PC-9 (cell line): ENCODE data around the gene TNIP2. TPM values are rescaled to one million over a fixed set of nuclear protein-coding genes. Genes with fewer than 3 reads are reported as not detected.

Experiments used
- BruUV-seq: library from RNA; stranded (reverse); fragments of 400-500 nt; replicated peaks from 2 replicates; lab custom pipeline; 2021; lab: Mats Ljungman, UMichigan
- CTCF ChIA-PET: fragments of 300-600 bp; sonication (Branson Sonifier 250); formaldehyde crosslinking; loops from one replicate; lab custom pipeline; 2022; ENCODE audit warnings: antibody characterized with exemption; lab: Charles Lee
- POLR2A ChIA-PET: fragments of 300-600 bp; sonication (Branson Sonifier 250); formaldehyde crosslinking; loops from one replicate; lab custom pipeline; 2022; ENCODE audit warnings: antibody characterized with exemption; ENCODE audit not compliant: unreplicated experiment; lab: Charles Lee
- DNase-seq, 2 experiments: peaks; one replicate each; pipeline versions ENCODE4 v3.0.0 to v3.0.0-alpha.2; 2015 to 2022; ENCODE audit warnings: mixed read lengths in 1 of 2
- H2AFZ ChIP-seq: fragments of 200-600 bp; sonication (generic); 2 replicates; pipeline ENCODE4 v1.8.1; 2017; ENCODE audit warnings: antibody characterized with exemption
- H3F3A ChIP-seq: fragments of 200-600 bp; sonication (generic); 2 replicates; pipeline ENCODE4 v1.8.1; 2017; ENCODE audit warnings: antibody characterized with exemption, mild to moderate bottlenecking, low read depth; ENCODE audit not compliant: insufficient read depth
- H3K27ac ChIP-seq: fragments of 200-600 bp; sonication (generic); 2 replicates; pipeline ENCODE4 v1.6.1; 2016; ENCODE audit warnings: mixed run types
- H3K27me3 ChIP-seq: fragments of 200-600 bp; sonication (generic); 2 replicates; pipeline ENCODE4 v1.6.1; 2016; ENCODE audit warnings: low read depth, mixed run types; ENCODE audit not compliant: insufficient read depth
- H3K36me3 ChIP-seq: fragments of 200-600 bp; sonication (generic); 2 replicates; pipeline ENCODE4 v1.6.1; 2016; ENCODE audit warnings: low read depth, mixed run types
- H3K4me1 ChIP-seq: fragments of 200-600 bp; sonication (generic); replicated peaks from 2 replicates; pipeline ENCODE4 v1.6.1; 2016; ENCODE audit warnings: mixed run types; ENCODE audit not compliant: insufficient read depth
- H3K4me2 ChIP-seq: fragments of 200-600 bp; sonication (generic); 2 replicates; pipeline ENCODE4 v1.6.1; 2017; ENCODE audit warnings: mixed run types
- H3K4me3 ChIP-seq: fragments of 200-600 bp; sonication (generic); 2 replicates; pipeline ENCODE4 v1.6.1; 2016; ENCODE audit warnings: mixed run types
- H3K79me2 ChIP-seq: fragments of 200-600 bp; sonication (generic); 2 replicates; pipeline ENCODE4 v1.6.1; 2017; ENCODE audit warnings: low read depth, mixed run types
- H3K9me2 ChIP-seq: fragments of 200-600 bp; sonication (generic); 2 replicates; pipeline ENCODE4 v1.8.1; 2017; ENCODE audit warnings: mild to moderate bottlenecking; ENCODE audit not compliant: insufficient read depth
- H3K9me3 ChIP-seq: fragments of 200-600 bp; sonication (generic); 2 replicates; pipeline ENCODE4 v1.8.1; 2016; ENCODE audit warnings: low read depth; ENCODE audit not compliant: insufficient read depth
- H4K20me1 ChIP-seq: fragments of 200-600 bp; sonication (generic); 2 replicates; pipeline ENCODE4 v1.8.1; 2017; ENCODE audit not compliant: insufficient read depth
- EZH2 ChIP-seq: fragments of 200-600 bp; sonication (generic); IDR thresholded peaks from 2 replicates; pipeline ENCODE4 v1.8.0; 2017; ENCODE audit warnings: antibody characterized with exemption, low read depth
- intact Hi-C: fragments of 100-400 bp; cut with micrococcal nuclease; formaldehyde crosslinking; loops from one replicate; pipeline ENCODE4 v1.10.0; 2022; ENCODE audit not compliant: unreplicated experiment
- total RNA-seq: library from RNA; stranded (reverse); gene quantifications from 2 replicates; pipeline ENCODE4 v1.2.3, GENCODE V29; 2021
- TF ChIP-seq, protein P1 (sequence below): fragments of 200-600 bp; sonication (generic); conservative IDR thresholded peaks from 2 replicates; pipeline ENCODE4 v1.6.1; 2017; ENCODE audit warnings: mixed run types, antibody characterized with exemption, mild to moderate bottlenecking, moderate library complexity

Gene TNIP2
- total RNA-seq, 1 experiment from 2014 or later = 37.1 TPM

- H3K4me2 ChIP-seq = no peak overlapping the region
- no peaks in the 10 kb centered on the region for H4K20me1 ChIP-seq
- H3K9me3 ChIP-seq = no peaks in the 10 kb centered on the region
- H3K4me1 ChIP-seq = peaks cover 38% of the 10 kb centered on the region
- H3K27ac ChIP-seq = no peak overlapping the region
- ChIA-PET POLR2A (no interaction called here), CTCF (no interaction called here)
- no peaks in the 10 kb centered on the region for H3K36me3 ChIP-seq
- peaks cover 10% of the 10 kb centered on the region; the same call in 1 of the 2 replicates for H3F3A ChIP-seq
- TF ChIP-seq, protein P1, sequence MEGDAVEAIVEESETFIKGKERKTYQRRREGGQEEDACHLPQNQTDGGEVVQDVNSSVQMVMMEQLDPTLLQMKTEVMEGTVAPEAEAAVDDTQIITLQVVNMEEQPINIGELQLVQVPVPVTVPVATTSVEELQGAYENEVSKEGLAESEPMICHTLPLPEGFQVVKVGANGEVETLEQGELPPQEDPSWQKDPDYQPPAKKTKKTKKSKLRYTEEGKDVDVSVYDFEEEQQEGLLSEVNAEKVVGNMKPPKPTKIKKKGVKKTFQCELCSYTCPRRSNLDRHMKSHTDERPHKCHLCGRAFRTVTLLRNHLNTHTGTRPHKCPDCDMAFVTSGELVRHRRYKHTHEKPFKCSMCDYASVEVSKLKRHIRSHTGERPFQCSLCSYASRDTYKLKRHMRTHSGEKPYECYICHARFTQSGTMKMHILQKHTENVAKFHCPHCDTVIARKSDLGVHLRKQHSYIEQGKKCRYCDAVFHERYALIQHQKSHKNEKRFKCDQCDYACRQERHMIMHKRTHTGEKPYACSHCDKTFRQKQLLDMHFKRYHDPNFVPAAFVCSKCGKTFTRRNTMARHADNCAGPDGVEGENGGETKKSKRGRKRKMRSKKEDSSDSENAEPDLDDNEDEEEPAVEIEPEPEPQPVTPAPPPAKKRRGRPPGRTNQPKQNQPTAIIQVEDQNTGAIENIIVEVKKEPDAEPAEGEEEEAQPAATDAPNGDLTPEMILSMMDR = no peak
- TF ChIP-seq EZH2 = no peak
- H2AFZ ChIP-seq = no peak overlapping the region
- H3K4me3 ChIP-seq = no peak overlapping the region
- no peaks in the 10 kb centered on the region for H3K9me2 ChIP-seq
- no peak for DNase-seq
- H3K79me2 ChIP-seq = no peaks in the 10 kb centered on the region
- BruUV-seq = no TSS peak
- no peaks in the 10 kb centered on the region for H3K27me3 ChIP-seq
- intact Hi-C loops = no loop called here
Measured at GRCh38 chr4:2791518-2792395, 35.6 kb upstream of the TNIP2 start.

DNA sequence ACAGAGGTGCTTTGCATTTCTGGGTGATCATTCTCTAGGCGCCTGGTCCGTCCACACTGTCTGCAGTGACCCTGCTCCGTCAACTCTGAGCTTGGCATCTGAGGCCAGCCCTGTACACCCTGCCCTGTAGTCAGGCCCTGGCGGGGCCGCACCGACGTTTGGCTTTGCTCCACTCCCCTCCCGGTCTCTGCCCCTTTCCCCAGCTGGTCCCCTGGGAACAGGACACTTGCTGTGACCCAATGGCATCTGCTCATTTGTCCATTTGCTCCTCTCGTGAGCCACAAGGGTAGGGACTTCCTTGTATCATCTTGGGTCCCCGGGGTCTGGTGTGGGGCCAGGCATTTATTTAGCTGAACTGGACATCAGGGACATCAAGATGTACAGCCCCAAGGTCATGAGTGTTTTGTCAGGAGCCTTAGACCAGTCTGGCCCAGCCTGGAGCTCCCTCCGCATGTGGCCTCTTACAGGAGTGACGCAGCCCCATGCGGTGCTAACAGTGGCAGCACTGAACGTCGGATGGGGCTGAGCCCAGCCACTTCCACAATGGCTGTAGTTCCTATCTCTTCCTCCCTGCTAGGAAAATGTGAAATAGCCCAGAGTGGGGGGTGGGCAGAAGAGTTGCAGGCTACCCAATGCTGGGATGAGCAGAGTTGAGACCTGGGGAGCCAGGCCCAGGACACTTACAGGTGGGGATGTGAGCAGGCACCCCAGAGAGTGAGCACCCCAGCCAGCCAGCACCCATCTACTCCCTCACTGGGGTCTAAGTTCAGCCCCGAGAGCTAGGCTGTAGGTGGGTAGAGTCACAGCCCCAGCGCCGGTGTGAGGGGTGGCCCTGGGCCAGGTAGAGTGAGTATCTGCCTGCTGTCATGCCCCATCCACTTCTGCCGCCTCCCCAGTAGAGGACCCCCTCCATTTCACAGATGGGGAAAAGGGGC, 34.7 kb upstream of the TNIP2 start:
- CTCF ChIA-PET = no interaction called here
- POLR2A ChIA-PET = no interaction called here
- no peak overlapping the region for H3K4me2 ChIP-seq
- H3K9me2 ChIP-seq = no peaks in the 10 kb centered on the region
- no peak overlapping the region for H3K27ac ChIP-seq
- H2AFZ ChIP-seq = no peak overlapping the region
- H3K4me3 ChIP-seq = no peak overlapping the region
- H3K27me3 ChIP-seq = no peaks in the 10 kb centered on the region
- no peaks in the 10 kb centered on the region for H4K20me1 ChIP-seq
- H3K36me3 ChIP-seq = no peaks in the 10 kb centered on the region
- BruUV-seq = no TSS peak
- no peak for DNase-seq
- TF ChIP-seq, protein P1 = no peak
- no peak for TF ChIP-seq EZH2
- no peaks in the 10 kb centered on the region for H3K9me3 ChIP-seq
- H3F3A ChIP-seq = peaks cover 3% of the 10 kb centered on the region; the same call in 1 of the 2 replicates
- no peaks in the 10 kb centered on the region for H3K79me2 ChIP-seq
- peaks cover 29% of the 10 kb centered on the region for H3K4me1 ChIP-seq
- intact Hi-C loops = no loop called here

DNA sequence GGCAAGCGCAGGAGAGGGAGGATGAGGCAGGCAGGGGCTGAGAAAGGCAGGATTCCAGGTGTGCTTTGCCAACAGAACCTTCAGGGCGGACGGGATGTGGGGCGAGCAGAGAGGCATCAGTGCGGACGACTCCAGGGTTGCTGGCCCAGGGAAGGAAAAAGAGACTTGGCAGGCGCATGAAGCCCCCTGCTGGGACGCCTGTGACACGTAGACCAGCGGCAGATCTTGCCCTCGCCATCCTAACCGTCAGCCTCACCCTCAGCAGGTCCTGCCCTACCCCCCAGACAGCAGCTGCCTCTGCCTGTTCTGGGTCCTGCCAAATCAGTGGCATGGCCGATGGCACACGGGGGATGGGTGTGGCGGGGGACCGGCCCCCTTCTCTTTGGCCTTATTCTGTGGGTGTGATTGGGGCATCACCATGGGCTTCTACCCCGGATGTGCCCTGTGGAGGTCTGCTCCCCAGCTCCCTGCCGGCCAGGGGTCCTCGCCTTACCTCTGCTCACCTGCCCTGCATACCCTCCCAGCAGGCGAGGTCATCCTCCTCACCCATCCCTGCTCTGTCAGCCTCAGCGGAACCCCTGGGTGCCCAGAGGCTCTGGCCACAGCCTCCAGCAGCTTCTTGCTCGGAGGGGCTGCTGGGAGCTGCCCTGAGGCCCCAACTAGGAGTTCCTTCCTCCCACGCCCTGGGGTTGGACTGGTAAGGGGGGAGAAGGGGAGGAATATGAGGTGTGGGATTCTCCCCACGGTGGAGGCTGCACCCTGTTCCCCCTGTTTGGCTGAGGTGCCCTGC, 33.9 kb upstream of the TNIP2 start:
- BruUV-seq = no TSS peak
- DNase-seq = no peak
- Histone ChIP-seq H3K4me3 (no peak overlapping the region), H3K4me1 (peaks cover 21% of the 10 kb centered on the region), H3K27ac (no peak overlapping the region), H3K9me3 (no peaks in the 10 kb centered on the region), H3F3A (peaks cover 3% of the 10 kb centered on the region; the same call in 1 of the 2 replicates), H3K79me2 (no peaks in the 10 kb centered on the region), H3K4me2 (no peak overlapping the region), H3K27me3 (no peaks in the 10 kb centered on the region), H4K20me1 (no peaks in the 10 kb centered on the region), H3K9me2 (no peaks in the 10 kb centered on the region), H3K36me3 (no peaks in the 10 kb centered on the region), H2AFZ (no peak overlapping the region)
- intact Hi-C loops = no loop called here
- ChIA-PET POLR2A (no interaction called here), CTCF (no interaction called here)
- no peak for TF ChIP-seq EZH2
- TF ChIP-seq, protein P1 = no peak
